Fibroblast of the aortic adventitia (primary cell): Measurements from ENCODE around the gene PSME3. TPM values are rescaled to one million over a fixed set of nuclear protein-coding genes. Genes with fewer than 3 reads are reported as not detected.
"Not testable (repeated sequence)": the region's sequence is repeated elsewhere in the genome, so short reads cannot be mapped to it uniquely, and the experiment has no call there.

ENCODE experiments used
- DNase-seq: peaks from one replicate; pipeline ENCODE4 v3.0.0-alpha.2; 2010; ENCODE audit warnings: low read depth
- H3K4me3 ChIP-seq: 2 replicates; pipeline ENCODE4 v1.5.1; 2011; ENCODE audit warnings: low read depth, mild to moderate bottlenecking, control low read depth, low read length, moderate library complexity
- total RNA-seq: library from RNA; depleted of rRNA; stranded (reverse); fragments of >200 nt; gene quantifications from 2 replicates; pipeline ENCODE4 v1.2.3, GENCODE V29; 2012; ENCODE audit warnings: low replicate concordance
- TF ChIP-seq, protein P1 (sequence below): IDR thresholded peaks from 2 replicates; pipeline ENCODE4 v1.5.1; 2011; ENCODE audit warnings: mild to moderate bottlenecking, low read length, control low read depth, inconsistent platforms; ENCODE audit not compliant: insufficient read depth

PSME3 gene
- total RNA-seq, 1 donor, result 101 TPM

DNA sequence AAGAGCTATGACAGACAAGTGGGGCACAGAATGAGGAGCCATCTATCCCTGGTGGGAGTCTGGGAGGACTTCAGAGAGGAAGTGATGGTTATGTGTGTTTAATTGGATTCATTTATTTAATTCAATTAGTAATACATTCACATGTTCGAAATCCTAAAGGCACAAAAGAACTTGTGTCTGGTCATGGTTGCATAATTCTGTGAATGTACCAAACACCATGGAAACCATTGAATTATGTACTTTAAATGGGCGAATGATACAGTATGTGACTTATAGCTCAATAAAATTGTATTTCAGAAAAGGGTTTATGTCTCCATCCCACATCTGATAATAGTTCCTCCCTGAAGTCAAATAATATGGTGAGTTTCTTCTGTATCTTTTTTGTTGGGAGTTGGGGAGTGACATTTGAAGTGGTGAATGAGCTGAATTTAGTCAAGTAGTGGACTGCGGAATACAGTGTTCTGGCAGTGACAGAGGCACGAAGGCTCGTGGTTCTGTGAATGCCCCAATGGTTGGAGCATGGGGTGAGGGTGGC is 47.6 kb downstream of the PSME3 start:
- no peak for DNase-seq
- TF ChIP-seq, protein P1, sequence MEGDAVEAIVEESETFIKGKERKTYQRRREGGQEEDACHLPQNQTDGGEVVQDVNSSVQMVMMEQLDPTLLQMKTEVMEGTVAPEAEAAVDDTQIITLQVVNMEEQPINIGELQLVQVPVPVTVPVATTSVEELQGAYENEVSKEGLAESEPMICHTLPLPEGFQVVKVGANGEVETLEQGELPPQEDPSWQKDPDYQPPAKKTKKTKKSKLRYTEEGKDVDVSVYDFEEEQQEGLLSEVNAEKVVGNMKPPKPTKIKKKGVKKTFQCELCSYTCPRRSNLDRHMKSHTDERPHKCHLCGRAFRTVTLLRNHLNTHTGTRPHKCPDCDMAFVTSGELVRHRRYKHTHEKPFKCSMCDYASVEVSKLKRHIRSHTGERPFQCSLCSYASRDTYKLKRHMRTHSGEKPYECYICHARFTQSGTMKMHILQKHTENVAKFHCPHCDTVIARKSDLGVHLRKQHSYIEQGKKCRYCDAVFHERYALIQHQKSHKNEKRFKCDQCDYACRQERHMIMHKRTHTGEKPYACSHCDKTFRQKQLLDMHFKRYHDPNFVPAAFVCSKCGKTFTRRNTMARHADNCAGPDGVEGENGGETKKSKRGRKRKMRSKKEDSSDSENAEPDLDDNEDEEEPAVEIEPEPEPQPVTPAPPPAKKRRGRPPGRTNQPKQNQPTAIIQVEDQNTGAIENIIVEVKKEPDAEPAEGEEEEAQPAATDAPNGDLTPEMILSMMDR, result no peak
- no peak overlapping the region for H3K4me3 ChIP-seq

DNA sequence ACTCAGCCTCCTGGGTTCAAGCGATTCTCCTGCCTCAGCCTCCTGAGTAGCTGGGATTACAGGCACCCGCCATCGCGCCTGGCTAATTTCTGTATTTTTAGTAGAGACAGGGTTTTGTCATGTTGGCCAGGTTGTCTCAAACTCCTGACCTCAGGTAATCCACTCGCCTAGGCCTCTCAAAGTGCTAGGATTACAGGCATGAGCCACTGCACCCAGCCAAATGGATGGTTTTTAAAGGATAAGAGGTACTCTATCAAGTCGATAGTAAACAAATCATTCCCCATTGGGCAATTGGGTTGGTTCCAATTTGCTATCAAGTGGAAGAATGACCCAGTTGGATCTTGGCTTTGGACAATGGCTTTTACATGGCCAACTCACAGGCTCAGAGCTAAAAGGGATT is 48.5 kb downstream of the PSME3 start:
- DNase-seq, H3K4me3 ChIP-seq: not testable (repeated sequence)

DNA sequence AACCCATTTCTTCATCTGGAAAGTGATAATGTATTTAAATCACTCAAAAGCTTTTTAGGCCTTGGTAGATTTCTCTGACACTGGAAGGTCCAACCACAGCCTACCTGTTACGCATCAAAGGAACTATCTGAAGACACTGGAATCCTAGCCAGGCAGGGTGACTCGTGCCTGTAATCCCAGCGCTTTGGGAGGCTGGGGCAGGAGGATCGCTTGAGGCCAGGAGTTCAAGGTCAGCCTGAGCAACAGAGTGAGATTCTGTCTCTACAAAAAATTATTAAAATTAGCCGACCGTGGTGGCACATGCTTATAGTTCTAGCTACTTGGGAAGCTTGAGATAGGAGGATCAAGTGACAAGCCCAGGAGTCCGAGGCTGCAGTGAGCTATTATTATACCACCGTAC is 49.0 kb downstream of the PSME3 start:
- no peak overlapping the region for H3K4me3 ChIP-seq
- TF ChIP-seq, protein P1, result no peak
- no peak for DNase-seq

DNA sequence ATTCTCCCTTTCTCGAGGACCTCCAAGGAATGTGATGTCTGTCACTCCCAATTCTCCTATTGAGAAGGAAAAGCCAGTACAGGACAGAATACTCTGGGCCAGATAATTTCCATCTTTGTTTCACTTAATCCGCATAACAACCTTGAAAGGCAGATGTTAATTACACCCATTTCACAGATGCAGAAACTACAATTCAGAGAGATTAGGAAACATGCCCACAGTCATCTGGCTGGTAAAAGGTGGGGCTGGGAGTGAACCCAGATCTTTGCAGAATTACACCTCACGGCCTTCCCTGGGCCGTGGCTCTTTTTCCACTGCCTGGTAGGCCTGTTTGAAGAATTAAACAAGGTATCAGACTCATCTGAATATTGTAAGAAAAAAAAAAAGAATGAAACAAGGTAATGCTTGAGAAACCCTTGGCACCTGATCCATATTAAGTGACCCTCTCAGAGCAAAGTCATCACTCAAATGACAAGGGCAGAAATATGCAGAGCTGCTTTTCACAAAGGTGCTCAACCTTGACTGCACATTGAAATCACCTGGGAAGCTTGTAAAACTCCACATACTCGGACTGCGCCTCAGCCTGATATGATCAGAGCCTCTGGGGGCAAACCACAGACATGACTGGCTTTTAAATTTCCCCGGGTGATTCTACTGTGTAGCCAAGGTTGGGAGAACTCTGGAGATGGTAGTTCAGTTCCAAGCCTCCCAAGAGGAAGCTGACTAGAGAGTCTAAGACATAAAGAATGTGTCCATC is 50.8 kb downstream of the PSME3 start:
- TF ChIP-seq, protein P1, result no peak
- no peak overlapping the region for H3K4me3 ChIP-seq
- no peak for DNase-seq

DNA sequence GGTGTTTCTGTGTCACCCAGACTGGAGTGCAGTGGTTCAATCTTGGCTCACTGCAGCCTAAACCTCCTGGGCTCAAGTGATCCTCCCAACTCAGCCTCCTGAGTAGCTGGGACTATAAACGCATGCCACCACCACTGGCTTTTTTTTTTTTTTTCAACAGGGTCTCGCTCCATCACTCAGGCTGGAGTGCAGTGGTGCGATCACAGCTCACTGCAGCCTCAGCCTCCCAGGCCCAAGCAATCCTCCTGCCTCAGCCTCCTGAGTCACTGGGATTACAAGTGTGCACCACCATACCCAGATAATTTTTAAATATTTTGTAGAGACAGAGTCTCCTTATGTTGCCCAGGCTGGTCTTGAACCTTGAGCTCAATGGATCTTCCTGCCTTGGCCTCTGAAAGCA is 52.6 kb downstream of the PSME3 start:
- DNase-seq, H3K4me3 ChIP-seq: not testable (repeated sequence)

DNA sequence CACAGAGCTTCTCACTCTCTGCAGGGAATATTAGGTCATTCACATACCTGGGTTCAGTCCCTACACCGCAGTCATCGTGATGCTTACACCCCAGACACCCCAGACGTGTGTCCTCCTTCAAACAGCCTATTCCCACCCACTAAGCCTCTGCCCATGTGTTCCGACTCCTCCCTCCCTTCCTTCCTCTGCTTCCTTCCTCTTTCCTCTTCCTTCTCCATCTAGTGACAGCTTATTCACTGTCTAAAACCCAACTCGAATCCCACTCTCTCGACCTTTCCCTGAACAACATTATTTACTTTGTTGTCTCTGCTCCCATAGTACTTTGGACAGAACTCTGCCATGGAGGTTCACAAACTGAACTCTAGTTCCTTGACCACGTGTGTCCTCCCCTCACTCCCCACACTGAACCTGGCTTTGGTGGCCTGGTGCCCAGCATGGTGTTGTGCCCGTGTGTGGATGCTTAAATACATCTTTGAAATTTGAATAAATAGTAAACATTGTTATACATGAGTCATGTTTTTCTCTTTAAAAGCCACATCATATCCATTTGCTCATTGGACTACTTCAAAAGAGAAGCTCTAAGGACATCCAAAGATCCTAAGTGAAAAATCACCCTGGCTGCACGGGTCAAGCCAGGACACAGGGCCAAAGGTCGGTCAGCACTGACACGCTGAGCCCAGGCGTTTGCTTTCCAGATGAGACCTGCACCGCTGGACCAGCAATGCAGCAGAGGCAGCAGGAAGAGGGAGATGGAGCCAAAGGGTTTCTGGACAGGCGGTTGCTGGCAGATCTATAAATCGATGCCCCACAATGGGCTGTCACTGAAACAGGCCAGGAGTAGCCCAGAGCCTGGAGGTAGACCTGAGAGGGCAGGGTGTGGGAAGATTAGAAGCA is 53.3 kb downstream of the PSME3 start:
- H3K4me3 ChIP-seq, result no peak overlapping the region
- no peak for DNase-seq
- TF ChIP-seq, protein P1, result no peak

DNA sequence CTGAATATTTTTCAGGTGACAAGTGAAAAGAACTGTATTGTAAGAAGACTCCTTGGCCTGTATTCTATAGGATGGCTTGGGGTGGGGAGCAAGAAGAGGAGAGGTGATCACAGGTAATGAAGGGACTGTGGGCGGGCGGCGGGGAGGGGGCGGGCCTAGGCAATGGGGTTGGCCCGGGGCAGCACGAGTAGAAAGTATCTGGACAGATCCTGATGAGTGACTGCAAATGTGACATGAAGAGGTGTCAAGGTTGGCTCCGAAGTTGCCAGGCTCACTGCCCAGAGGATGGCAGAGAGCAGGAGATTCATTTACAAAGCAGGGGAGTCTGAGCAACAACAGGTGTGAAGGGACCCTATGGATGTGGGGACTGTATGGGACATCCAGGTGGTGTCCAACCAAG is 56.6 kb downstream of the PSME3 start:
- DNase-seq, result no peak

More for the DNA sequence above, 56.6 kb downstream of the PSME3 start:
- TF ChIP-seq, protein P1, result no peak
- no peak overlapping the region for H3K4me3 ChIP-seq
